ENCODE measurements around the gene CASZ1.
A peak's percentile ranks its signal among the peaks of the same experiment; 100 is the strongest.

The CASZ1 gene

GRCh38 chr1:10614377-10615225 is 181.8 kb downstream of the CASZ1 start:
- H3K27me3 ChIP-seq (ENCODE audit: control insufficient read depth, insufficient read depth, low read length) = no peaks in the 10 kb centered on the region
- no peaks in the 10 kb centered on the region for H3K9me3 ChIP-seq (ENCODE audit: control insufficient read depth, insufficient read depth, low read length)
- H3K36me3 ChIP-seq (ENCODE audit: control insufficient read depth, insufficient read depth, low read length) = peaks cover 6% of the 10 kb centered on the region
- no peak overlapping the region for H3K9ac ChIP-seq (ENCODE audit: low read depth, low read length)
- H3K4me3 ChIP-seq (ENCODE audit: low read depth, low read length) = no peak overlapping the region
- H3K4me1 ChIP-seq (ENCODE audit: control insufficient read depth, insufficient read depth, low read length) = no peaks in the 10 kb centered on the region

GRCh38 chr1:10613861-10614260 is 182.6 kb downstream of the CASZ1 start:
- no peak overlapping the region for H3K9ac ChIP-seq (ENCODE audit: low read depth, low read length)
- H3K4me3 ChIP-seq (ENCODE audit: low read depth, low read length) = no peak overlapping the region
- H3K27me3 ChIP-seq (ENCODE audit: control insufficient read depth, insufficient read depth, low read length) = no peaks in the 10 kb centered on the region
- H3K9me3 ChIP-seq (ENCODE audit: control insufficient read depth, insufficient read depth, low read length) = no peaks in the 10 kb centered on the region
- peaks cover 6% of the 10 kb centered on the region for H3K36me3 ChIP-seq (ENCODE audit: control insufficient read depth, insufficient read depth, low read length)
- no peaks in the 10 kb centered on the region for H3K4me1 ChIP-seq (ENCODE audit: control insufficient read depth, insufficient read depth, low read length)

- Histone ChIP-seq H3K27me3 (ENCODE audit: control insufficient read depth, insufficient read depth, low read length) (no peaks in the 10 kb centered on the region), H3K4me1 (ENCODE audit: control insufficient read depth, insufficient read depth, low read length) (no peaks in the 10 kb centered on the region), H3K36me3 (ENCODE audit: control insufficient read depth, insufficient read depth, low read length) (peaks cover 3% of the 10 kb centered on the region), H3K4me3 (ENCODE audit: low read depth, low read length) (no peak overlapping the region), H3K9ac (ENCODE audit: low read depth, low read length) (peak overlapping the region; percentile 24), H3K9me3 (ENCODE audit: control insufficient read depth, insufficient read depth, low read length) (no peaks in the 10 kb centered on the region)
These were observed 183.1 kb downstream of the CASZ1 start for GRCh38 chr1:10613340-10613739.

GRCh38 chr1:10612436-10613160 is 183.8 kb downstream of the CASZ1 start:
- no peak overlapping the region for H3K9ac ChIP-seq (ENCODE audit: low read depth, low read length)
- H3K36me3 ChIP-seq (ENCODE audit: control insufficient read depth, insufficient read depth, low read length) = no peaks in the 10 kb centered on the region
- H3K4me1 ChIP-seq (ENCODE audit: control insufficient read depth, insufficient read depth, low read length) = no peaks in the 10 kb centered on the region
- H3K27me3 ChIP-seq (ENCODE audit: control insufficient read depth, insufficient read depth, low read length) = no peaks in the 10 kb centered on the region
- no peaks in the 10 kb centered on the region for H3K9me3 ChIP-seq (ENCODE audit: control insufficient read depth, insufficient read depth, low read length)
- no peak overlapping the region for H3K4me3 ChIP-seq (ENCODE audit: low read depth, low read length)

- no peaks in the 10 kb centered on the region for H3K4me1 ChIP-seq (ENCODE audit: control insufficient read depth, insufficient read depth, low read length)
- no peak overlapping the region for H3K4me3 ChIP-seq (ENCODE audit: low read depth, low read length)
- H3K9ac ChIP-seq (ENCODE audit: low read depth, low read length) = no peak overlapping the region
- H3K36me3 ChIP-seq (ENCODE audit: control insufficient read depth, insufficient read depth, low read length) = no peaks in the 10 kb centered on the region
- no peaks in the 10 kb centered on the region for H3K27me3 ChIP-seq (ENCODE audit: control insufficient read depth, insufficient read depth, low read length)
- H3K9me3 ChIP-seq (ENCODE audit: control insufficient read depth, insufficient read depth, low read length) = no peaks in the 10 kb centered on the region
These were observed 185.4 kb downstream of the CASZ1 start for GRCh38 chr1:10610901-10611600.

- Histone ChIP-seq H3K36me3 (ENCODE audit: control insufficient read depth, insufficient read depth, low read length) (no peaks in the 10 kb centered on the region), H3K9me3 (ENCODE audit: control insufficient read depth, insufficient read depth, low read length) (no peaks in the 10 kb centered on the region), H3K4me1 (ENCODE audit: control insufficient read depth, insufficient read depth, low read length) (no peaks in the 10 kb centered on the region), H3K27me3 (ENCODE audit: control insufficient read depth, insufficient read depth, low read length) (no peaks in the 10 kb centered on the region), H3K9ac (ENCODE audit: low read depth, low read length) (no peak overlapping the region), H3K4me3 (ENCODE audit: low read depth, low read length) (no peak overlapping the region)
These were observed 187.8 kb downstream of the CASZ1 start for GRCh38 chr1:10608690-10609089.

GRCh38 chr1:10607228-10607627 is 189.2 kb downstream of the CASZ1 start:
- no peaks in the 10 kb centered on the region for H3K9me3 ChIP-seq (ENCODE audit: control insufficient read depth, insufficient read depth, low read length)
- no peak overlapping the region for H3K4me3 ChIP-seq (ENCODE audit: low read depth, low read length)
- H3K4me1 ChIP-seq (ENCODE audit: control insufficient read depth, insufficient read depth, low read length) = no peaks in the 10 kb centered on the region
- no peaks in the 10 kb centered on the region for H3K36me3 ChIP-seq (ENCODE audit: control insufficient read depth, insufficient read depth, low read length)
- no peaks in the 10 kb centered on the region for H3K27me3 ChIP-seq (ENCODE audit: control insufficient read depth, insufficient read depth, low read length)
- no peak overlapping the region for H3K9ac ChIP-seq (ENCODE audit: low read depth, low read length)

- H3K27me3 ChIP-seq (ENCODE audit: control insufficient read depth, insufficient read depth, low read length) = no peaks in the 10 kb centered on the region
- H3K4me1 ChIP-seq (ENCODE audit: control insufficient read depth, insufficient read depth, low read length) = no peaks in the 10 kb centered on the region
- no peak overlapping the region for H3K4me3 ChIP-seq (ENCODE audit: low read depth, low read length)
- H3K36me3 ChIP-seq (ENCODE audit: control insufficient read depth, insufficient read depth, low read length) = no peaks in the 10 kb centered on the region
- no peak overlapping the region for H3K9ac ChIP-seq (ENCODE audit: low read depth, low read length)
- no peaks in the 10 kb centered on the region for H3K9me3 ChIP-seq (ENCODE audit: control insufficient read depth, insufficient read depth, low read length)
These were observed 190.4 kb downstream of the CASZ1 start for GRCh38 chr1:10606064-10606463.

- no peaks in the 10 kb centered on the region for H3K4me1 ChIP-seq (ENCODE audit: control insufficient read depth, insufficient read depth, low read length)
These were observed 191.5 kb downstream of the CASZ1 start for GRCh38 chr1:10604966-10605365.

GRCh38 chr1:10602936-10603335 is 193.5 kb downstream of the CASZ1 start:
- Histone ChIP-seq H3K4me3 (ENCODE audit: low read depth, low read length) (no peak overlapping the region), H3K9ac (ENCODE audit: low read depth, low read length) (no peak overlapping the region), H3K4me1 (ENCODE audit: control insufficient read depth, insufficient read depth, low read length) (no peaks in the 10 kb centered on the region), H3K27me3 (ENCODE audit: control insufficient read depth, insufficient read depth, low read length) (no peaks in the 10 kb centered on the region), H3K36me3 (ENCODE audit: control insufficient read depth, insufficient read depth, low read length) (peaks cover 4% of the 10 kb centered on the region), H3K9me3 (ENCODE audit: control insufficient read depth, insufficient read depth, low read length) (no peaks in the 10 kb centered on the region)

More at GRCh38 chr1:10604966-10605365, 191.5 kb downstream of the CASZ1 start:
- Histone ChIP-seq H3K9ac (ENCODE audit: low read depth, low read length) (no peak overlapping the region), H3K27me3 (ENCODE audit: control insufficient read depth, insufficient read depth, low read length) (no peaks in the 10 kb centered on the region), H3K4me3 (ENCODE audit: low read depth, low read length) (no peak overlapping the region), H3K9me3 (ENCODE audit: control insufficient read depth, insufficient read depth, low read length) (no peaks in the 10 kb centered on the region), H3K36me3 (ENCODE audit: control insufficient read depth, insufficient read depth, low read length) (no peaks in the 10 kb centered on the region)

- Histone ChIP-seq H3K4me3 (ENCODE audit: low read depth, low read length) (no peak overlapping the region), H3K9me3 (ENCODE audit: control insufficient read depth, insufficient read depth, low read length) (no peaks in the 10 kb centered on the region), H3K9ac (ENCODE audit: low read depth, low read length) (no peak overlapping the region), H3K4me1 (ENCODE audit: control insufficient read depth, insufficient read depth, low read length) (no peaks in the 10 kb centered on the region), H3K27me3 (ENCODE audit: control insufficient read depth, insufficient read depth, low read length) (no peaks in the 10 kb centered on the region), H3K36me3 (ENCODE audit: control insufficient read depth, insufficient read depth, low read length) (peaks cover 4% of the 10 kb centered on the region)
These were observed 194.9 kb downstream of the CASZ1 start for GRCh38 chr1:10601342-10602070.

Measured in iPS-15b (cell line).